ENCODE results near the gene IRX3.

GRCh38 chr16:54291656-54292487 is 5.3 kb upstream of the IRX3 start:
- no peak for TF ChIP-seq POLR2A (IDR thresholded peaks at IDR 0.05)
- no peak for TF ChIP-seq CTCF (IDR thresholded peaks at IDR 0.05)

Data from lower leg skin (tissue), 3 donors.